Psoas muscle (tissue), 8 donors: ENCODE data around the gene BCKDHB. TPM values are rescaled to one million over a fixed set of nuclear protein-coding genes. Genes with fewer than 3 reads are reported as not detected.

Source experiments
- ATAC-seq, 4 donors: fragments of 200-7000 bp; cut with Tn5 transposase; one replicate each; pipeline ENCODE4 v1.9.1; 2020; ENCODE audit warnings: moderate library complexity in 3 of 4, mild to moderate bottlenecking in 2 of 4
- DNase-seq, 2 donors: peaks; one replicate each; pipeline ENCODE4 v3.0.0-alpha.2; 2020
- H3K27ac ChIP-seq: fragments of 200-600 bp; one replicate; pipeline ENCODE4 v1.8.0; 2022
- H3K27me3 ChIP-seq, 3 donors: fragments of 200-600 bp in 1 of 3; one replicate each; pipeline versions ENCODE4 v1.6.1 to v1.8.0; 2013 to 2022; ENCODE audit warnings: low read length in 2 of 3, mild to moderate bottlenecking in 2 of 3, moderate library complexity in 1 of 3; ENCODE audit not compliant: insufficient read depth in 3 of 3
- H3K36me3 ChIP-seq, 2 donors: fragments of 200-600 bp in 1 of 2; one replicate each; pipeline versions ENCODE4 v1.6.1 to v1.8.0; 2013 to 2022; ENCODE audit warnings: low read depth in 1 of 2, mild to moderate bottlenecking in 1 of 2, moderate library complexity in 1 of 2; ENCODE audit not compliant: insufficient read depth in 1 of 2
- H3K4me1 ChIP-seq: fragments of 200-600 bp; one replicate; pipeline ENCODE4 v1.8.0; 2022
- H3K4me3 ChIP-seq: fragments of 200-600 bp; one replicate; pipeline ENCODE4 v1.8.0; 2022; ENCODE audit warnings: mild to moderate bottlenecking
- H3K9me3 ChIP-seq: fragments of 200-600 bp; one replicate; pipeline ENCODE4 v1.8.0; 2022
- WGBS, 3 donors: extraction: QIAGEN DNeasy Blood & Tissue Kit; methylation state at CpG; one replicate each; pipeline versions ENCODE4 v1.1.6 to v1.1.7; 2013; 5-methylcytosine and 5-hydroxymethylcytosine counted together
- intact Hi-C, 2 donors: fragments of 100-400 bp; cut with DNase I; formaldehyde crosslinking; loops; one replicate each; pipeline versions ENCODE4 v1.11.0 to v1.14.2; 2022
- polyA plus RNA-seq, 3 donors: library from polyadenylated mRNA; stranded (reverse); fragments of 200-250 nt; gene quantifications; one replicate each; pipeline ENCODE4 v1.2.3, GENCODE V29; 2013
- total RNA-seq, 4 donors: library from RNA; stranded (reverse); fragmentation: NEBNext Ultra II Directional in 2 of 4; extraction: Animal tissue kit (Norgen Biotek cat#: 25700) in 2 of 4; gene quantifications; one replicate each; pipeline versions ENCODE4 v1.2.1 to v1.2.4, GENCODE V29; 2021 to 2023
- TF ChIP-seq, protein P1 (sequence below): fragments of 200-600 bp; IDR thresholded peaks from one replicate; pipeline ENCODE4 v1.8.0; 2022; ENCODE audit warnings: antibody characterized with exemption
- donor health status: healthy with polysubstance abuse.
- donor health status: DM: no; HTN: no; CAD: no; lungs with moderate emphysema.
- donor health status: Bipolar disorder and iron deficiency.
- donor health status: healthy.
- donor health status: DM: yes; HTN: yes; CAD: no.
- donor health status: DM: no; HTN: no; CAD: no.
- donor health status: DM: no; HTN: no; CAD: no.
- donor health status: DM: yes; HTN: yes; CAD: no.

BCKDHB gene
- total and polyA plus RNA-seq, 7 donors = 3.2 to 13.9 (median 6.7) TPM

DNA sequence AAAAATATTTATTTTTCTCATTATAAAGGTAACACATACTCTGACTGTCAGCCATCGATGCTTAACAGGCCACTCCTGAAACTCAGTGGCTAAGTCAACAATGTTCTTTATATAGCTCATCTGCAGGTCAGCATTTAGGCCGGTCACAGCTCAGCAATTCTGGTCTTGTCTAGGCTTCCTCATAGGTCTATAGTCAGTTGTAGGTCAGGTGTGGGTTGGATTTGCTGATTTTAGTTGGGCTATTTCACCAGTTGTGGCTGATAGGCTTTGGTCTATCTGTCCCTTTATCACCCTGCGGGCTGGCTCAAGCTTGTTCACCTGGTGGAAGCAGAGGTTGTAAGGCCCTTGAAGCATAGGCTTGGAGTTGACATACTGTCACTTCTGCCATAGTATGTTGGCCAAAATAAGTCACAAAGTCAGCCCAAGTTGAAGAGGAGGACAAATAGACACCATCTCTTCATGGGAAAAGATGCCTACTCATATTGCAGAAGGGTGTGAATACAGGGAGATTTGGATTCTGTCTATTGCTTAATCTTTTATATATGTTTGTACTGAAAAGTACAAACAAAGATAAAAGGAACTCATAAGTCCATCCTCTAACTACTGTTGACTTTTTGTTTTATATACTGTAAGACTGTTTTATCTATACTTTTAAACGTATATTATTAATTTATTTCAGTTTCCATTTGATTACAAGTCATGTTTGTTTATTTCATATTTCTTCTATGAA lies 75.0 kb downstream of the BCKDHB start:
- no peak overlapping the region for H3K27ac ChIP-seq
- 81 to 88% (median 84%) methylated on average over 4 of the region's 4 CpGs for WGBS, 3 donors
- no peaks in the 10 kb centered on the region for H3K9me3 ChIP-seq
- intact Hi-C loops = no loop called here
- TF ChIP-seq, protein P1, sequence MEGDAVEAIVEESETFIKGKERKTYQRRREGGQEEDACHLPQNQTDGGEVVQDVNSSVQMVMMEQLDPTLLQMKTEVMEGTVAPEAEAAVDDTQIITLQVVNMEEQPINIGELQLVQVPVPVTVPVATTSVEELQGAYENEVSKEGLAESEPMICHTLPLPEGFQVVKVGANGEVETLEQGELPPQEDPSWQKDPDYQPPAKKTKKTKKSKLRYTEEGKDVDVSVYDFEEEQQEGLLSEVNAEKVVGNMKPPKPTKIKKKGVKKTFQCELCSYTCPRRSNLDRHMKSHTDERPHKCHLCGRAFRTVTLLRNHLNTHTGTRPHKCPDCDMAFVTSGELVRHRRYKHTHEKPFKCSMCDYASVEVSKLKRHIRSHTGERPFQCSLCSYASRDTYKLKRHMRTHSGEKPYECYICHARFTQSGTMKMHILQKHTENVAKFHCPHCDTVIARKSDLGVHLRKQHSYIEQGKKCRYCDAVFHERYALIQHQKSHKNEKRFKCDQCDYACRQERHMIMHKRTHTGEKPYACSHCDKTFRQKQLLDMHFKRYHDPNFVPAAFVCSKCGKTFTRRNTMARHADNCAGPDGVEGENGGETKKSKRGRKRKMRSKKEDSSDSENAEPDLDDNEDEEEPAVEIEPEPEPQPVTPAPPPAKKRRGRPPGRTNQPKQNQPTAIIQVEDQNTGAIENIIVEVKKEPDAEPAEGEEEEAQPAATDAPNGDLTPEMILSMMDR = no peak
- no peaks in the 10 kb centered on the region for H3K4me1 ChIP-seq
- no peaks in the 10 kb centered on the region for H3K36me3 ChIP-seq
- no peak overlapping the region for H3K4me3 ChIP-seq
- H3K27me3 ChIP-seq = no peaks in the 10 kb centered on the region
- ATAC-seq (no peak), DNase-seq (no peak)

DNA sequence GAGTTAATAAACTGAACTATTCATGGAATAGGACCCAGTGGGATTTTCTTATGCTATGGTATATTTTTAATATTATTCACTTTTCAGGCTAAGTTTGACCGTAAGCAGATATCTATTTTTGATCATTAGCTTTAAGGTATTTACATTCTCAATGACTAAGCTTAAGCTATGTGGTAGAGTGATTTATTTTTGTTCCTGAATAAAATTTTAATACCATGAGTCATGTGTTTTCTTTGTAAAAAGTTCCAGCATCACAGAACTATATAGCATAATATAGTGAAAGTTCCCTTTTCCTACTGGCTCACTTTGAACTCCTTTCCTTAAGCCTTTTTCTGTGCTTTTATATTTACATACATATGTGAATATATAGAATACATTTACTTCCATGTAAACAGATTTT lies 75.8 kb downstream of the BCKDHB start:
- Histone ChIP-seq H3K36me3 (no peaks in the 10 kb centered on the region), H3K4me1 (no peaks in the 10 kb centered on the region), H3K27ac (no peak overlapping the region), H3K4me3 (no peak overlapping the region), H3K27me3 (no peaks in the 10 kb centered on the region), H3K9me3 (no peaks in the 10 kb centered on the region)
- no peak for DNase-seq
- 89 to 95% (median 90%) methylated on average over 1 of the region's 1 CpG for WGBS, 3 donors
- intact Hi-C loops = no loop called here
- ATAC-seq = no peak
- TF ChIP-seq, protein P1 = no peak

GRCh38 chr6:80183019-80183795 lies 76.7 kb downstream of the BCKDHB start:
- no peak for DNase-seq
- no peak for ATAC-seq
- Histone ChIP-seq H3K9me3 (no peaks in the 10 kb centered on the region), H3K4me3 (no peak overlapping the region), H3K4me1 (no peaks in the 10 kb centered on the region), H3K36me3 (no peaks in the 10 kb centered on the region), H3K27ac (no peak overlapping the region), H3K27me3 (no peaks in the 10 kb centered on the region)
- 91 to 94% (median 93%) methylated on average over 4 of the region's 4 CpGs for WGBS, 3 donors
- TF ChIP-seq, protein P1 = no peak
- intact Hi-C loops = no loop called here

DNA sequence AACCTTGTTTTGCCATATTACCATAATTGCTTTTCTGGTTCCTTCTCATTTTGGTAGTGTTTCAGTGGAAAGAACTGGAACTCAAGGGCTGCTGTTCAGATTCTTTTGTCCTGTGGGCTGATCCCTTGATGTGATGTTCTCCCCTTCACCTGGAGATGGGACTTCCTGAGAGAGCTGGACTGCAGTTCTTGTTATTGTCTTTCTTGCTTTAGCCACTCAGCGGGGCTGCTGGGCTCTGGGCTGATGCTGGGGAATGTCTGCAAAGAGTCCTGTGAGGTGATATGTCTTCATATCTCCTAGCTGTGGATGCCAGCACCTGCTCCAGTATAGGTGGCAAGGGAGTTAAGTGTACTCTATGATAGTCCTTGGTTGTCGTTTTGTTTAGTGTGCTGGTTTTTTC lies 79.0 kb downstream of the BCKDHB start:
- Histone ChIP-seq H3K4me1 (no peaks in the 10 kb centered on the region), H3K27ac (no peak overlapping the region), H3K4me3 (no peak overlapping the region), H3K9me3 (no peaks in the 10 kb centered on the region), H3K27me3 (no peaks in the 10 kb centered on the region), H3K36me3 (no peaks in the 10 kb centered on the region)
- WGBS, 3 donors = 94 to 95% (median 94%) methylated on average over 2 of the region's 2 CpGs
- intact Hi-C loops = no loop called here
- TF ChIP-seq, protein P1 = no peak
- DNase-seq = no peak
- ATAC-seq = no peak
